Measurements from ENCODE around the gene SPG7. TPM values are rescaled to one million over a fixed set of nuclear protein-coding genes. Genes with fewer than 3 reads are reported as not detected.

Gene SPG7
- total and polyA plus RNA-seq, 2 of the 4 experiments (the other 2 are of a cell fraction), result 94.6 to 96.8 TPM

- Histone ChIP-seq H3K18ac (ENCODE audit: low read depth, low read length) (no peak overlapping the region), H3K36me3 (ENCODE audit: control insufficient read depth, insufficient read depth, low read length) (no peaks in the 10 kb centered on the region), H4K5ac (ENCODE audit: low read depth, low read length) (no peak overlapping the region), H2BK120ac (ENCODE audit: low read depth, low read length) (peak overlapping the region; percentile 40; the same call in 1 of the 2 replicates), H3K27me3 (ENCODE audit: control insufficient read depth, insufficient read depth, low read length) (peaks cover 4% of the 10 kb centered on the region; the same call in 1 of the 2 replicates), H3K27ac (ENCODE audit: insufficient read depth, low read length) (no peak overlapping the region), H2AFZ (replicated peaks; ENCODE audit: low read length, poor library complexity) (peak overlapping the region; percentile 63), H3K4me3 (ENCODE audit: insufficient read depth, low read depth, low read length) (no peak overlapping the region), H3K4me1 (ENCODE audit: control insufficient read depth, insufficient read depth, low read length) (peaks cover 15% of the 10 kb centered on the region), H3K79me1 (ENCODE audit: low read depth in 1 of 2, low read length in 2 of 2) (no peaks in the 10 kb centered on the region; a peak in 1 of 4 replicates), H2BK5ac (ENCODE audit: low read depth, low read length, poor library complexity, severe bottlenecking) (no peak overlapping the region), H3K23ac (ENCODE audit: low read depth, low read length) (no peak overlapping the region), H2AK5ac (ENCODE audit: low read depth, low read length) (peak overlapping the region; percentile 60; the same call in 1 of the 2 replicates), H3K14ac (replicated peaks; ENCODE audit: low read depth, low read length) (peak overlapping the region; percentile 44), H3K9me1 (ENCODE audit: insufficient read depth, low read length) (no peaks in the 10 kb centered on the region), H2BK15ac (ENCODE audit: low read depth, low read length) (no peak overlapping the region), H2BK20ac (ENCODE audit: low read depth, low read length) (no peak overlapping the region), H3K4ac (ENCODE audit: low read depth, low read length) (0 out of 2 replicates have a peak overlapping the region, but pooled peaks have one; percentile 39), H3K9me3 (ENCODE audit: control insufficient read depth, insufficient read depth, low read length) (no peaks in the 10 kb centered on the region), H3K56ac (ENCODE audit: extremely low read depth, insufficient read depth, low read length) (no peak overlapping the region), H3K9ac (ENCODE audit: low read depth, low read length) (no peak overlapping the region), H4K91ac (ENCODE audit: insufficient read depth, low read depth, low read length) (no peak overlapping the region; the same call in 1 of the 2 replicates), H4K20me1 (ENCODE audit: insufficient read depth, low read length) (no peaks in the 10 kb centered on the region), H3K4me2 (ENCODE audit: low read depth, low read length) (no peak overlapping the region), H2AK9ac (replicated peaks; ENCODE audit: low read depth, low read length, poor library complexity) (peak overlapping the region; percentile 19), H4K8ac (ENCODE audit: low read depth in 2 of 2, low read length in 2 of 2) (peak overlapping the region in 1 of 2 experiments; percentile 21; a peak in 1 of 4 replicates)
- ATAC-seq (ENCODE audit: low read depth) (no peak), DNase-seq (no peak)
- no TSS peak for BruUV-seq (replicated peaks)
- ChIA-PET CTCF (no interaction called here), POLR2A (ENCODE audit: unreplicated experiment) (no interaction called here)
- dilution Hi-C loops (cut with HindIII; ENCODE audit: low sequenced_read_pairs, unreplicated experiment), result no loop called here
- 31% methylated on average over 5 of the region's 14 CpGs; no CpG with 5 or more reads in 1 of the 2 experiments for WGBS, 2 experiments (ENCODE audit: extremely low coverage in 2 of 2, insufficient read length in 1 of 2)
- intact Hi-C loops (cut with micrococcal nuclease), result no loop called here
- in situ Hi-C loops (cut with MboI; ENCODE audit: low sequenced_read_pairs), result loop anchor here (5.0 kb wide), 1 partner anchor 70 kb away; no protein-coding TSS in a partner anchor
- TF ChIP-seq BHLHE40 (IDR thresholded peaks at IDR 0.05; ENCODE audit: low read depth, low read length) (peak; percentile 64), FOS (IDR thresholded peaks at IDR 0.05; ENCODE audit: low read depth, low read length) (no peak), SMC3 (IDR thresholded peaks at IDR 0.05; ENCODE audit: low read depth, low read length) (no peak)
Observed at GRCh38 chr16:89572073-89572484, 63.9 kb downstream of the SPG7 start.

Data from IMR-90 (cell line).